HG03469 (cell line): ENCODE data around the gene ABCG5.

Experiments used
- ATAC-seq: cut with Tn5 transposase; IDR thresholded peaks from one replicate; pipeline ENCODE4 v1.9.1; 2021; ENCODE audit warnings: mild to moderate bottlenecking, moderate library complexity, moderate number of reproducible peaks; ENCODE audit not compliant: unreplicated experiment

ABCG5 gene

DNA sequence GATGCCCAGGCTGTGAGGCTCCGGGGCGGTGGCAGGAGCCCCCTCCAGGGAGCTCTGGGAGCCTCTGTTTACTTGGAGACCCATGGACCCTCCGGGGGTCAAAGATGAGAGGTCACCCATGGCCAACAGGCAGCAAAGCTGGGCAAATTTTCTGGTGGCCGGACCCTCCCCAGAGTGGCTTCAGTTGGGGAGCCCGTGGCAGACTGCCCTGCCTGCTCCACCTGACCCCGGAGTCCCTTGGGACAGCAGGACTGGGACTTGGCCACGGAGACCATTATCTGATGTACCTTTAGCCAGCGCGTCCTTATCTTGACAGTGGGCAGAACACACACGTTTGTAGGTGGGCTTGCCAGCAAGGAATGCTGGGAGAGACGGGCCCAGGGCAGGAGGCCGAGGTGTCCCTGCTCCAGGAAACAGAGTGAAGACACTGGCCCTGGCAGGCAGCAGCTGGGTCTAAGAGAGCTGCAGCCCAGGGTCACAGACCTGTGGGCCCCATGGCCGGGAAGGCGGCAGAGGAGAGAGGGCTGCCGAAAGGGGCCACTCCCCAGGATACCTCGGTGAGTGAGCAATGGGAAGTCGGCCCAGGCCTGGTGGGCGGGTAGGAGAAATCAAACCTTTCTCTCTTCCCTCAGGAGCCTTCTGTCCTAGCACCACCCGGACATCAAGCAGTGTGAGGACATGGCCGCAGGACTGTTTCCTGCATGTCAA lies at the start of gene ABCG5, which contains the start of gene ABCG8:
TSS of gene ABCG5 (minus strand) at position 280 of the 708 bp plus-strand sequence. CDS start at position 120, 160 bp downstream.
TSS of gene ABCG8 (plus strand) at position 412 of the 708 bp plus-strand sequence. CDS start at position 495, 83 bp downstream.
- no peak for ATAC-seq

GRCh38 chr2:43887176-43887575 lies 48.5 kb upstream of the ABCG5 start:
- no peak for ATAC-seq

DNA sequence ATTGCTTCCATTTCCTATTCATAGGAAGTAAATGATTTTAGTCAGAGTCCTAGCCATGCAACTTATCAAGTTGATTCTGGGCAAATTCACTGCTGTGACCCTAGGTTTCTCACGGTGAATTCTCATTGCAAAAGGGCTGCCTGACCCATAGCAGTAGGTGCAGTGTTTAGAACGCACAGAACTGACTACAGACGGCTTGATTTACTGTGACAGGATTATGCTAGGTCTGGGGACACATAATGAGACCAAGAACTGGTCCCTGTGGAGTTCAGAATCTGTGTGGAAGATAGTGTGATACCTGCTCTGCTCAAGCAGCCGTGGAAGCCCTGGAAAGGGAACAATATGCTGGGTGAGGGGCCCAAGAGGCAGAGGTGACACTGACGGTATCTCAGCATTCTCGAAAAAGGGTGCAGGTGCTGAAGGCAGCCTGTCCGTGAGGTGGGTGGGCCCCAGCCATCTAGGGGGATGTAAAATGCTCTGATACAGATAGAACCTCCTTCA lies 46.5 kb upstream of the ABCG5 start:
- ATAC-seq = no peak

DNA sequence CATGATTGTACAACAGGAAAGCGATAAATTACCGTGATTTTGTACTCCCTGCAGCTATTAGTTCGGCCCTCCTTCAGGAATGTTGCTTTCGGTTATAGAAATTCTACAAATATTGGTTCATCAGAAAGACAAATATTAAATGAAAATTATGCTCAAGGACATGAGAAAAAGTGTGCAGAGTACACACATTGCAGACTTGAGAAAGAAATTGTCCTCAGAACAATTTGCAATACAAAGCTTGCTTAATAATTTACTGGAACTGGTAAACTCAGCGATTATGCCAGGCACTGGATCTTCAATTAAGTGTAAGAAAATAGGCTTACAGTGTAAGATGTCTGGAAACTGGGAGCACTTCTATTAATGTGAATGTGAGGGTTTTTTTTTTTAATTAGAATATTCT lies 46.0 kb upstream of the ABCG5 start:
- ATAC-seq = no peak

- ATAC-seq = no peak
Measured at GRCh38 chr2:43882312-43882711, 43.7 kb upstream of the ABCG5 start.

- ATAC-seq = no peak
Measured at GRCh38 chr2:43880952-43881351, 42.3 kb upstream of the ABCG5 start.

- no peak for ATAC-seq
Measured at GRCh38 chr2:43880471-43880870, 41.8 kb upstream of the ABCG5 start.

GRCh38 chr2:43879261-43879660 lies 40.6 kb upstream of the ABCG5 start:
- no peak for ATAC-seq

DNA sequence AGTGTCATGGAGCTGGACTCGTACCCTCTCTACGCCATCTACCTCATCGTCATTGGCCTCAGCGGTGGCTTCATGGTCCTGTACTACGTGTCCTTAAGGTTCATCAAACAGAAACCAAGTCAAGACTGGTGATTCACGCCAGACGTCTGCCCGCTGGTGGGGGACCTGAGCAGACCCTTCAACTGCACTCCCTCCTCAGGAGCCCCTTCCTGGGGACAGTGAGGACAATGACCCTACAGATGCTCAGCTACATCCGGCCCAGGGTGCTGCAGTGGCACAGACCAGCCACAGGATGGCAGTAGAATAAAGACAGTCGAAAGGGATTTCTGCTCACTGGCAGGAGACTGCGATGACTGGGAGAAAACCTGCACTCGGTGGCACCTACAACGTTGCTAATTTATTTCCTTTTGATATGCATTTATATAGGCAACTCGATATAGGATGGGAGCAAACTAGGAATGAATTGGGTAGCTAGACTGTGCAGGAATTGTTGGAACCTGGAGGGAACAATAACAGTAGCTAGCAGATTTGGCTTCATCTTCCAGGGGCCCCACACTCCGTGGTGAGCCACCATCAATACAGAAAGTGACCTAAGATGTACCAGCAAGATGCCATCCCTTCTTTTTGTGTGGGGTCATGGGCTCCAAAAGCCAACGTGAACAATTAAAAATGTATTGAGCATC lies 39.3 kb upstream of the ABCG5 start:
- ATAC-seq = peak; percentile 54

DNA sequence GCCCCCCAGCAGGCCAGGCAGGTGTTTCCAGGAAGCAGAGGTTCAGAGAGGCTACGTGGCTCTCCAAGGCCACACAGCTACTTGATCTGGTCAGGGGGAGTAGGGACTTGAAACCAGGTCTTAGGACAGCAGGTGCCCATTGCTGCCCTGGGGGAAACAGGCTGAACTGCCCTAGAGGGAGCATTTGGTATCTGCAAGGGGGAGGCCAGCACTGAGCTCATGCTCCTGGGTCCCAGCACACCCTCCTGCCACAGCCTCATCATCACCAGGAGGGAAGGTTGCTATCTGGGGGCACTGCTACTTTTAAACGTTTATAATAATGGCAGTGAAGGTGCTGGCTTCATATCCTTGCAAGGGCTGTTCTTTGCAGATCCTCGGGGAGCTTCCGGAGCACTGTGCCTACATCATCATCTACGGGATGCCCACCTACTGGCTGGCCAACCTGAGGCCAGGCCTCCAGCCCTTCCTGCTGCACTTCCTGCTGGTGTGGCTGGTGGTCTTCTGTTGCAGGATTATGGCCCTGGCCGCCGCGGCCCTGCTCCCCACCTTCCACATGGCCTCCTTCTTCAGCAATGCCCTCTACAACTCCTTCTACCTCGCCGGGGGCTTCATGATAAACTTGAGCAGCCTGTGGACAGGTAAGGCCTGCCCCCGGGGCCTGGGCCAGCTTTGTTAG lies 36.3 kb upstream of the ABCG5 start:
- no peak for ATAC-seq

- ATAC-seq = no peak
Measured at GRCh38 chr2:43872151-43872550, 33.5 kb upstream of the ABCG5 start.

GRCh38 chr2:43855292-43855691 lies 16.7 kb upstream of the ABCG5 start:
- ATAC-seq = no peak

DNA sequence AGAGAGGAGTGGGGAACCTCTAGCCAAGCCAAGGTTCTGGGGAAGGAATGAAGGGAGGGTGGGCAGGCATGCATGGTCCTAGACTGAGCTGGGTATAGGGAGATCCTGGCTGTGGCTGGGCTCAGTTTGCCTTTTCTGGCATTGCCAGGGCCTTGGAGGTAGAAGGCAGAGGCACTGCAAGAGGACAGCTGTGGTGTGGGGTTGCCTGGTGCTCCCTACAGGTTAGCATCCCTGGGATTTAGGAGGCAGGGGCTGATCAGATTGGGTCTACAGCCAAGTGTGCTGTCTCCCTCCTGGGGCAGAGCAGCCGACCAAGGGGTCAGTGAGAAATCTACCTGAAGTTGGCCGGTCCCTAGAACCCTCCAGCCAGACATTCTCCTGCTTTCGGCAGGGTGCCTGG lies 16.0 kb upstream of the ABCG5 start:
- no peak for ATAC-seq

DNA sequence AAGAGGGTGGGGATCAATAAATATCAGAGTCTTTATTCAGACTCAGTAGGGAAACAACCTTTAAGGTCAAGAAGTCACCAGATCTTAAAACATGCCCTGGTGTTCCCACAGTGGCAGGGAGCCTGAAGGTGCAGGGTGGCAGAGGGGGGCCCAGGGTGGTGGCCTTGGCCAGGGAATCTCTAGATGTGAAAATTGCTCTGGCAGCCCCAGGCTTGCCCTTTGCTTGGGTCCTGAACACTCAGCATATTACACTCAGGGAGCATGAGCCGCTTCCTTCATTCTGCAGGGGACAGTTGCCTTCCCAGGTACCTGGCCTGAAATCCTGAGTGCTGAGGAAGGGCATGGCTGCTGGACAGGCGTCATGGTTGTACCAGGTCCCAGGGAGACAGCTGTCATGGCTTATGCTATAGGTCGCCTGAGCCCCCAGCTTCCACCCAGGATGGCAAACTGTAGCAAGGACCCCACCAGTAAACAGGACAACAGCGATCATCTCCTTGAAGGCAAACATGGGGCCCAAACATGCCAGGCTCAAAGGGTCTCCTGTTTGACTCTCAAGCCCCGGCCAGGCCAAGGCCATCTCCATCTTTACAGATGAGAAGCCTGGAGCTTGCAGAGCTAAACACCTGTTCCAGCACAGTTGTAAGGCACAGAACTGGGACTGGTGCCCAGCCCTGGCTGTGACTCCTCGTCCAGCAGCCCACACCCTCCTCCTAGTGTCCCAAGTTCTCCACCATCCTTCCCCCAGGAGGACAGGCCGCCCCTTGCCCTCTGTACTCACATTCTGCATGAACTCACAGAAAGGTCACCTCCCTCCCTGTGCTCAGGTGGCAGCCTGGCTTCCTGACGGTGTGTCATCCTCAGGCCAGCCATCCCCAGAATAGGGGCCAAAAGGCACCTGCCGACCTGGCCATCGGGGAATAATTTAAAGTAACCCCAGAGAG lies 14.8 kb upstream of the ABCG5 start:
- no peak for ATAC-seq

DNA sequence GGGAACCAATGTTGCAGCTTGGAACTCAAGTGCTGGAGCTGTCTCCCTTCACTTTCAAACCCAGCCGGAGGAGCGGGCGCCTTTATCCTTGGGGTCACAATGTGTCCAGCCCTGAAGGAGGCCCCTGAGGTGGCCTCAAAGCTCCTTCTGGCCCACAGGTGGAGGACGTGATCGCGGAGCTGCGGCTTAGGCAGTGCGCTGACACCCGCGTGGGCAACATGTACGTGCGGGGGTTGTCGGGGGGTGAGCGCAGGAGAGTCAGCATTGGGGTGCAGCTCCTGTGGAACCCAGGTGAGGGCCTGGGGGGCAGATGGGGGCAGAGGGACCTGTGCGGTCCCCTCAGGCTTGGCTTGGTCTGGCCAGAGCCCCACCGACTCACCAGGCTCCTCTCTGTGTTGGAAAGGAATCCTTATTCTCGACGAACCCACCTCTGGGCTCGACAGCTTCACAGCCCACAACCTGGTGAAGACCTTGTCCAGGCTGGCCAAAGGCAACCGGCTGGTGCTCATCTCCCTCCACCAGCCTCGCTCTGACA lies 13.6 kb upstream of the ABCG5 start:
- ATAC-seq = no peak

- ATAC-seq = no peak
Measured at GRCh38 chr2:43851011-43851980, 12.7 kb upstream of the ABCG5 start.

GRCh38 chr2:43848214-43848613 lies 9.6 kb upstream of the ABCG5 start:
- no peak for ATAC-seq

DNA sequence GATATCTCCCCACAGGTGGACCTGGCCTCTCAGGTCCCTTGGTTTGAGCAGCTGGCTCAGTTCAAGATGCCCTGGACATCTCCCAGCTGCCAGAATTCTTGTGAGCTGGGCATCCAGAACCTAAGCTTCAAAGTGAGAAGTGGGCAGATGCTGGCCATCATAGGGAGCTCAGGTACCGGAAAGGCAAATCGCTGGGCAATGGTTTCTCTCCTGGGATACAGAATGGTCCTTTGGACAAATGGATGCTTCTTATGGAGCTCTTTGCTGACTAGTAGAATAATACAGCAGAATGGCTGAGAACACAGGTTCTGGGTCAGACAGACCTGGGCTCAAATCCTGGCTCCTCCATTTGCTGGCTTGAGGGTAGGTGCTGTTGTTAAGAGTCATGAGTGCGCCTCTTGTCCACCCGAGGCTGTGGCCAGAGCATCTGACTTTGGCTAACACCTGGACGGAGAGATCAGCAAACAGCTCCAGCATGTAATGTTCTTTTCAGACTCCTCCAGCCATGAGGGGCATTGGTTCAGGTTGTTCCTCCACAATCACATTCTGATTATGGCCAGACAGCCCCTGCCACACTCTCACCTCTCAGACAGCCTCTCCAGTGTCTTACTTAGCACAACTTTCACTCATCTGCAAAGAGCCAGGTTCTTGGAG lies 7.6 kb upstream of the ABCG5 start:
- ATAC-seq = no peak

DNA sequence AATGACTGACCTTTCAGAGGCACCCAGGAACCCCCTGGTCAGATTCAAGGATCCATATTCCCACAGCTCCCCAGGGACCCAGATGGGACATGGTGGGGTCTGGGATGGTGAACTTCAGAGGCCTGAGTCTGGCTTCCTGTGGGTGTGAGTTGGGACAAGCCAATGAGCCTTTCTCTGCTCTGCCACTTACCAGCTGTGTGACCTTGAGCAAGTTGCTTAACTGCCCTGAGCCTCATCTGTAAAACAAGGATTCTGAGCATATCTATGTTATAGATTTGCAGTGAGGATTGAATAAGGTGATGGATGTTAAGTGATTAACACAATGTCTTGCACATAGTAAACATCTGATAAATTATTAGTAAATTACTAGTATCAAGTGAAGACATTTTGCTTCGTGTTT lies 6.5 kb upstream of the ABCG5 start:
- no peak for ATAC-seq
